A673 (cell line): Measurements from ENCODE around the gene LRRC8C.

Experiments used
- EZH2 ChIP-seq: fragments of 200-600 bp; sonication (generic); IDR thresholded peaks from 2 replicates; pipeline ENCODE4 v1.6.1; 2017; ENCODE audit warnings: borderline replicate concordance, low read depth, mild to moderate bottlenecking, mixed read lengths, antibody characterized with exemption, low read length; ENCODE audit not compliant: poor library complexity, severe bottlenecking
- TF ChIP-seq, protein P1 (sequence below): fragments of 300-800, 200-600 bp; sonication (generic); conservative IDR thresholded peaks from 2 replicates; pipeline ENCODE4 v1.5.1; 2017; ENCODE audit warnings: low read depth, mild to moderate bottlenecking, antibody characterized with exemption, low read length, moderate library complexity, mixed read lengths

DNA sequence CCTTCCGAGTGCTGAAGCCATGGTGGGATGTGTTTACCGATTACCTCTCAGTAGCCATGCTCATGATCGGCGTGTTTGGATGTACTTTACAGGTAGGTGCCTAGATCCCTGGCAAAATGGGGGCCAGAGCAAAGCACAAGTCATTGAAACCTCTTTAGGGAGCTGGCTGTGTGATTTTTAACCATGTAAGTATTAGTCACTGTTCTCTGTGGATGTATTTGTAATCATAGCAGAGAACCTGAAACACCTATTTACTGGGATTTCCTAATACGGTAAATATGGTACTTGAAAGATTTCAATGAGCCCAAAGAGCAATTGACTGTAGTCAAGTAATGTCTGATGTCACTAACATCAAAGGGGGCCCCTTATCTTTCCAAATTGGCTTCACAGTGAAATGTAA lies 53.6 kb downstream of the LRRC8C start:
- TF ChIP-seq, protein P1, sequence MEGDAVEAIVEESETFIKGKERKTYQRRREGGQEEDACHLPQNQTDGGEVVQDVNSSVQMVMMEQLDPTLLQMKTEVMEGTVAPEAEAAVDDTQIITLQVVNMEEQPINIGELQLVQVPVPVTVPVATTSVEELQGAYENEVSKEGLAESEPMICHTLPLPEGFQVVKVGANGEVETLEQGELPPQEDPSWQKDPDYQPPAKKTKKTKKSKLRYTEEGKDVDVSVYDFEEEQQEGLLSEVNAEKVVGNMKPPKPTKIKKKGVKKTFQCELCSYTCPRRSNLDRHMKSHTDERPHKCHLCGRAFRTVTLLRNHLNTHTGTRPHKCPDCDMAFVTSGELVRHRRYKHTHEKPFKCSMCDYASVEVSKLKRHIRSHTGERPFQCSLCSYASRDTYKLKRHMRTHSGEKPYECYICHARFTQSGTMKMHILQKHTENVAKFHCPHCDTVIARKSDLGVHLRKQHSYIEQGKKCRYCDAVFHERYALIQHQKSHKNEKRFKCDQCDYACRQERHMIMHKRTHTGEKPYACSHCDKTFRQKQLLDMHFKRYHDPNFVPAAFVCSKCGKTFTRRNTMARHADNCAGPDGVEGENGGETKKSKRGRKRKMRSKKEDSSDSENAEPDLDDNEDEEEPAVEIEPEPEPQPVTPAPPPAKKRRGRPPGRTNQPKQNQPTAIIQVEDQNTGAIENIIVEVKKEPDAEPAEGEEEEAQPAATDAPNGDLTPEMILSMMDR: no peak
- no peak for TF ChIP-seq EZH2
